OCI-LY1 (cell line): ENCODE data around the gene C10orf62.
"Not testable (repeated sequence)": the region's sequence is repeated elsewhere in the genome, so short reads cannot be mapped to it uniquely, and the experiment has no call there.

ENCODE experiments used
- EZH2 ChIP-seq: fragments of 200-600 bp; sonication (generic), shearing (Covaris generic); IDR thresholded peaks from 2 replicates; pipeline ENCODE4 v1.8.0; 2017; ENCODE audit warnings: borderline replicate concordance, mixed run types, mild to moderate bottlenecking, antibody characterized with exemption, low read length, moderate library complexity, mixed read lengths
- TF ChIP-seq, protein P1 (sequence below): fragments of 200-600 bp; sonication (generic), shearing (Covaris generic); IDR thresholded peaks from 2 replicates; pipeline ENCODE4 v1.5.1; 2017; ENCODE audit warnings: mild to moderate bottlenecking, antibody characterized with exemption, low read length, moderate library complexity, mixed read lengths

DNA sequence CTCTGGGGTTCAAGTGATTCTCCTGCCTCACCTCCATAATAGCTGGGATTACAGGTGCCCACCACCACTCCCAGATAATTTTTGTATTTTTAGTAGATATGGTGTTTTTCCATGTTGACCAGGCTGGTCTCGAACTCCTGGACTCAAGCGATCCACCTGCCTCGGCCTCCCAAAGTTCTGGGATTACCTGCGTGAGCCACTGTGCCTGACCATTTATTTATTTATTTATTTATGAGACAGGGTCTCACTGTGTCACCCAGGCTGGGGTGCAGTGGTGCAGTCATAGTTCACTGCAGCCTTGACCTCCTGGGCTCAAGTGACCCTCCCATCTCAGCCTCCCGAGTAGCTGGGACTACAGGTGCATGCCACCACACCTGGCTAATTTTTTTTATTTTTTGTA is 35.2 kb upstream of the C10orf62 start:
- TF ChIP-seq, protein P1, sequence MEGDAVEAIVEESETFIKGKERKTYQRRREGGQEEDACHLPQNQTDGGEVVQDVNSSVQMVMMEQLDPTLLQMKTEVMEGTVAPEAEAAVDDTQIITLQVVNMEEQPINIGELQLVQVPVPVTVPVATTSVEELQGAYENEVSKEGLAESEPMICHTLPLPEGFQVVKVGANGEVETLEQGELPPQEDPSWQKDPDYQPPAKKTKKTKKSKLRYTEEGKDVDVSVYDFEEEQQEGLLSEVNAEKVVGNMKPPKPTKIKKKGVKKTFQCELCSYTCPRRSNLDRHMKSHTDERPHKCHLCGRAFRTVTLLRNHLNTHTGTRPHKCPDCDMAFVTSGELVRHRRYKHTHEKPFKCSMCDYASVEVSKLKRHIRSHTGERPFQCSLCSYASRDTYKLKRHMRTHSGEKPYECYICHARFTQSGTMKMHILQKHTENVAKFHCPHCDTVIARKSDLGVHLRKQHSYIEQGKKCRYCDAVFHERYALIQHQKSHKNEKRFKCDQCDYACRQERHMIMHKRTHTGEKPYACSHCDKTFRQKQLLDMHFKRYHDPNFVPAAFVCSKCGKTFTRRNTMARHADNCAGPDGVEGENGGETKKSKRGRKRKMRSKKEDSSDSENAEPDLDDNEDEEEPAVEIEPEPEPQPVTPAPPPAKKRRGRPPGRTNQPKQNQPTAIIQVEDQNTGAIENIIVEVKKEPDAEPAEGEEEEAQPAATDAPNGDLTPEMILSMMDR = not testable (repeated sequence)
- not testable (repeated sequence) for TF ChIP-seq EZH2
